A673 (cell line): ENCODE measurements around the gene NEK5. TPM values are rescaled to one million over a fixed set of nuclear protein-coding genes. Genes with fewer than 3 reads are reported as not detected.

Experiments used
- BruUV-seq: library from RNA; stranded (reverse); fragments of 400-500 nt; replicated peaks from 2 replicates; lab custom pipeline; 2021; lab: Mats Ljungman, UMichigan
- CTCF ChIA-PET: fragments of 300-600 bp; sonication (Branson Sonifier 250); formaldehyde crosslinking; loops from one replicate; lab custom pipeline; 2022; ENCODE audit warnings: antibody characterized with exemption; lab: Charles Lee
- POLR2A ChIA-PET: fragments of 300-600 bp; sonication (Branson Sonifier 250); formaldehyde crosslinking; loops from one replicate; lab custom pipeline; 2022; ENCODE audit warnings: antibody characterized with exemption; ENCODE audit not compliant: low non-redundant PET; lab: Charles Lee
- DNase-seq: peaks from one replicate; pipeline ENCODE4 v3.0.0-alpha.2; 2015; ENCODE audit warnings: low spot score
- H3K27ac ChIP-seq: fragments of 200-600 bp; sonication (generic); 2 replicates; pipeline ENCODE4 v1.5.1; 2016; ENCODE audit warnings: mixed run types, low read depth, mild to moderate bottlenecking, mixed read lengths, antibody characterized with exemption, low read length; ENCODE audit not compliant: poor library complexity, severe bottlenecking
- H3K27me3 ChIP-seq: fragments of 200-600 bp; sonication (generic); replicated peaks from 2 replicates; pipeline ENCODE4 v1.6.1; 2017; ENCODE audit warnings: mixed run types, low read depth, mild to moderate bottlenecking, mixed read lengths, antibody characterized with exemption, low read length; ENCODE audit not compliant: insufficient read depth, poor library complexity
- H3K36me3 ChIP-seq: fragments of 200-600 bp; sonication (generic); 2 replicates; pipeline ENCODE4 v1.6.1; 2016; ENCODE audit warnings: mixed run types, mild to moderate bottlenecking, mixed read lengths, antibody characterized with exemption, low read length; ENCODE audit not compliant: insufficient read depth, poor library complexity, severe bottlenecking
- H3K4me1 ChIP-seq: fragments of 200-600 bp; sonication (generic); 2 replicates; pipeline ENCODE4 v1.6.1; 2017; ENCODE audit warnings: mixed run types, mild to moderate bottlenecking, mixed read lengths, antibody characterized with exemption, low read length; ENCODE audit not compliant: insufficient read depth, poor library complexity, severe bottlenecking
- H3K4me3 ChIP-seq: fragments of 200-600 bp; sonication (generic); 2 replicates; pipeline ENCODE4 v1.5.1; 2016; ENCODE audit warnings: low read depth, mixed run types, mild to moderate bottlenecking, mixed read lengths, low read length; ENCODE audit not compliant: poor library complexity, severe bottlenecking
- H3K9me3 ChIP-seq: fragments of 200-600 bp; sonication (generic); 2 replicates; pipeline ENCODE4 v1.6.1; 2016; ENCODE audit warnings: mixed run types, low read depth, mild to moderate bottlenecking, mixed read lengths, antibody characterized with exemption, low read length; ENCODE audit not compliant: poor library complexity, severe bottlenecking
- EZH2 ChIP-seq: fragments of 200-600 bp; sonication (generic); IDR thresholded peaks from 2 replicates; pipeline ENCODE4 v1.6.1; 2017; ENCODE audit warnings: borderline replicate concordance, low read depth, mild to moderate bottlenecking, mixed read lengths, antibody characterized with exemption, low read length; ENCODE audit not compliant: poor library complexity, severe bottlenecking
- intact Hi-C: fragments of 100-400 bp; cut with micrococcal nuclease; formaldehyde crosslinking; loops from one replicate; pipeline ENCODE4 v1.10.0; 2022; ENCODE audit not compliant: unreplicated experiment
- total RNA-seq: library from RNA; stranded (reverse); gene quantifications from 2 replicates; pipeline ENCODE4 v1.2.3, GENCODE V29; 2021
- TF ChIP-seq, protein P1 (sequence below): fragments of 300-800, 200-600 bp; sonication (generic); conservative IDR thresholded peaks from 2 replicates; pipeline ENCODE4 v1.5.1; 2017; ENCODE audit warnings: low read depth, mild to moderate bottlenecking, antibody characterized with exemption, low read length, moderate library complexity, mixed read lengths

Gene NEK5
- total RNA-seq, 1 experiment from 2014 or later = not detected

DNA sequence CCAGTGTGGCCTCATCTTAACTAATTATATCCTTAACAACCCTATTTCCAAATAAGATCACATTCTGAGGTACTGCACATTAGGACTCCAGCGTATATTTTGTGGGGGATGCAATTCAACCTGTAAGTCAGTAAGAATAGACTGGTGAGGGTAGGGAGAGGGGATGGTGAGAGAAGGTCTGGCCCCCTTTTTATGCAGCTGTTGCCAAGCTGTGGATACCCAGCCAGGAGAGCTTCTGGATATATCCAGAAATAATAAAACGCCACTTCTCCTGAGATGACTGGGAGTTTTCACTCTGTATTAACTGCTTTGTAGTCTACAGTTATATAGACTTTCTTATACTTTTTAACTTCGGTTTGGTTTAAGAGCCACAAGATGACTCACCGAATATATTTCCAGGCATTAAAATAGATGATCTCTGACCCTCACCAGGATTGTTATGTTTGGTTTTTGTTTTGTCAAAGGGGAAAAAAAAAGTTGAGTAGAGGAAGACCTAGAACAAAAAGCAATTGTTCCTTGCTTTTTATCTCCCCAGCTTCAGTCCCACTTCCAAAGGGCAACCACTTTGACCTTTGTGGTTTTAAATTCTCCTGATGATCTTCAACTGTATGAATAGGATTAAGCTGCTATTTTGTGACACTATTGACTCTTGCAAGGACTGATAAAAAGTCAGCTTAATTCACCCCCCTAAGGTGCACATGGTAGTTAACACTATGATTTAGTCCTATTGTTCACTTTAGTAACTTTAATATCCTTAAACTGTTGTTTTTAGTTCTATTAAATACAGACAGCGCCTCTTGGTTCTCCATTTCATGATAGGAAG lies 33.6 kb upstream of the NEK5 start:
- no peak for DNase-seq
- Histone ChIP-seq H3K4me3 (no peak overlapping the region), H3K9me3 (no peaks in the 10 kb centered on the region), H3K36me3 (no peaks in the 10 kb centered on the region), H3K4me1 (peaks cover 7% of the 10 kb centered on the region), H3K27ac (no peak overlapping the region), H3K27me3 (no peaks in the 10 kb centered on the region)
- intact Hi-C loops = no loop called here
- POLR2A ChIA-PET = no interaction called here
- CTCF ChIA-PET = no interaction called here
- TF ChIP-seq, protein P1, sequence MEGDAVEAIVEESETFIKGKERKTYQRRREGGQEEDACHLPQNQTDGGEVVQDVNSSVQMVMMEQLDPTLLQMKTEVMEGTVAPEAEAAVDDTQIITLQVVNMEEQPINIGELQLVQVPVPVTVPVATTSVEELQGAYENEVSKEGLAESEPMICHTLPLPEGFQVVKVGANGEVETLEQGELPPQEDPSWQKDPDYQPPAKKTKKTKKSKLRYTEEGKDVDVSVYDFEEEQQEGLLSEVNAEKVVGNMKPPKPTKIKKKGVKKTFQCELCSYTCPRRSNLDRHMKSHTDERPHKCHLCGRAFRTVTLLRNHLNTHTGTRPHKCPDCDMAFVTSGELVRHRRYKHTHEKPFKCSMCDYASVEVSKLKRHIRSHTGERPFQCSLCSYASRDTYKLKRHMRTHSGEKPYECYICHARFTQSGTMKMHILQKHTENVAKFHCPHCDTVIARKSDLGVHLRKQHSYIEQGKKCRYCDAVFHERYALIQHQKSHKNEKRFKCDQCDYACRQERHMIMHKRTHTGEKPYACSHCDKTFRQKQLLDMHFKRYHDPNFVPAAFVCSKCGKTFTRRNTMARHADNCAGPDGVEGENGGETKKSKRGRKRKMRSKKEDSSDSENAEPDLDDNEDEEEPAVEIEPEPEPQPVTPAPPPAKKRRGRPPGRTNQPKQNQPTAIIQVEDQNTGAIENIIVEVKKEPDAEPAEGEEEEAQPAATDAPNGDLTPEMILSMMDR = no peak
- TF ChIP-seq EZH2 = no peak
- BruUV-seq = no TSS peak

DNA sequence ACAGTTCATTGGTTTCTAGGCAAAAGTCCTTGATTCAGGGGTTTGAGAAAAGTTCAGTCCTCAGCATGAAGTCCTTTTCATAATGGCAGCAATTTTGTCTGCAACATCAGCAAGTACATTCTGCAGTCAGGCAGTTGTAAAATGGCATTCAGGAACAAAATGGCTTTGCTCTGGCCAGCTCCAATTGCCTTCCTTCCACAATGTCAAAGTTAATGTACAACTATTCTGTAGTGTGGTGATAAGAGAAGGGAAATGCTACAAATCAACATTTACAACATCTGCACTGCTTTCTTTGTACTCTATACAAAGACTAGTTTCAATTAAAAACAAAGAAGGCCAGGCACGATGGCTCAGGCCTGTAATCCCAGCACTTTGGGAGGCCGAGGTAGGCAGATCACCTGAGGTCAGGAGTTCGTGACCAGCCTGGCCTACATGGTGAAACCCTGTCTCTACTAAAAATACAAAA lies 32.3 kb upstream of the NEK5 start:
- intact Hi-C loops = no loop called here
- H3K27ac ChIP-seq = no peak overlapping the region
- POLR2A ChIA-PET = no interaction called here
- H3K9me3 ChIP-seq = no peaks in the 10 kb centered on the region
- H3K4me3 ChIP-seq = no peak overlapping the region
- peaks cover 18% of the 10 kb centered on the region for H3K4me1 ChIP-seq
- BruUV-seq = no TSS peak
- TF ChIP-seq EZH2 = no peak
- TF ChIP-seq, protein P1 = no peak
- H3K36me3 ChIP-seq = no peaks in the 10 kb centered on the region
- DNase-seq = no peak
- CTCF ChIA-PET = no interaction called here
- H3K27me3 ChIP-seq = no peaks in the 10 kb centered on the region

DNA sequence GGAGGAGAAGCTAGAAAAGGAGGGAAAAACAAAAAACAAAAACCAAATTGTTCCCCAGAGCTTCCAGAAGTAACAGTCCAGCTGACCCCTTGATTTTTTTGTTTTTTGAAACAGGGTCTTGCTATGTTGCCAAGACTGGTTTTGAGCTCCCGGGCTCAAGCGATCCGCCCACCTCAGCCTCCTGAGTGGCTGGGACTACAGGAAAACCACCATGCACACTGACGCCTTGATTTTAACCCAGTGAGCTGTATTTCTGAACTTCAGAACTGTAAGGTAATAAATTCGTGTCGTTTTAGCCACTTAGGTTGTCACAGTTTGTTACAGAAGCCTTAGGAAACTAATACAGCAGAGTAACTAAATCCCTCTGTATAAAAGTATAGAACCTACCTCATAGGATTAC lies 31.6 kb upstream of the NEK5 start:
- Histone ChIP-seq H3K9me3 (no peaks in the 10 kb centered on the region), H3K27me3 (no peaks in the 10 kb centered on the region), H3K36me3 (no peaks in the 10 kb centered on the region), H3K27ac (no peak overlapping the region), H3K4me3 (no peak overlapping the region), H3K4me1 (peaks cover 22% of the 10 kb centered on the region)
- ChIA-PET POLR2A (no interaction called here), CTCF (no interaction called here)
- no TSS peak for BruUV-seq
- intact Hi-C loops = no loop called here
- no peak for DNase-seq
- TF ChIP-seq, protein P1 = no peak
- no peak for TF ChIP-seq EZH2
